Measurements from ENCODE around the gene SGPP1.
"Not testable (repeated sequence)": the region's sequence is repeated elsewhere in the genome, so short reads cannot be mapped to it uniquely, and the experiment has no call there.

Gene SGPP1

DNA sequence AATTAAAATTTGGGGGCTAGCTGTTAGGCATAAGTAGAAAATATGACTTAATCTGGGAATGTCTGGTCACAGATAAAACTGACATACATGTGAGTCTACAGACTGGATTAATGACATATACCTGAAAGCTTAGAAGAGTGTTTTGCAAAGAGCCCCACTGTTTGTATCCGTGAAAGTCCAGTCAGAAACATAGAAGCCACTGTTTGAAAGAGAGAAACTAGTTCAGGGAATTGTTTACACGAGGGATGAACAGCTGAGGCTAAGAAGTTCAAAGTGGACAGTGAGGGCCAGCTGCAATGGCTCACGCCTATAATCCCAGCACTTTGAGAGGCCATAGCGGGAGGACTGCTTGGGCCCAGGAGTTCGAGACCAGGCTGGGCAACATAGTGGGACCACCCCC lies 36.2 kb upstream of the SGPP1 start:
- no peak for DNase-seq (ENCODE audit: low read depth)
- no peak for TF ChIP-seq CTCF (conservative IDR thresholded peaks at IDR 0.05; ENCODE audit: low read depth, low read length)
- H3K4me3 ChIP-seq (ENCODE audit: low read length): no peak overlapping the region

DNA sequence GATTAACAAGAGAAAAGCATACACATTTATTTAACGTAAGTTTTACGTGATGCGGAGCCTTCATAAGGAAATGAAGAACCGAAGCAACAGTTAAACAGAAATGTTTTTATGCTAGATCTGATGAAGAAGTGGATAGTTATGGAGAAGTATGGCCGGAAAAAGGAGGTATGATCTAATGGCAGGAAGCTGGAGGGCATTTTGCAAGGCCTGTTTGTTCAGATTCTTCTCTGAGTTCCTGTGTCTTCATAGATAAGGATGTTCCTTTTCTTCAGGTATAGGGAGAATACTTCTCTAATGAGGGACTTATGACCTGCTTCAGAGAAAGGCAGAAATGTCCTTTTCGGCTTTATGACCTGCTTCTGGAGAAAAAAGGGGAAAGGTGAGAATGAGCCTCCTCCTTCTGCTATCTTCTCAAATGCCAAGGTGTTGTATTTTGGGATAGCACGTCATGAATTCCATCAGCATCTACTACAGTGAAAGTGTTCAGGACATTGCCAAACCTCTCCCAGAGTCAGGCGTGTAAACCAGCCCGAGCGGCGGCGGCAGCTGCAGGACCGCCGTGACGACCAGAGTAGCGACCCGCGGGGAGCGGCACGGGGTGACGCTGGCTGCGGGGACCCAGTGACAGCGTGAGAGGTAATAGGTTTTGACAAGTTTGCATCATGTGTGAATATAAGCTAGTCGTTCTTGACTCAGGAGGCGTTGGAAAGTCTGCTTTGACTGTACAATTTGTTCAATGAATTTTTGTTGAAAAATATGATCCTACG lies 33.7 kb upstream of the SGPP1 start:
- no peak for TF ChIP-seq CTCF (conservative IDR thresholded peaks at IDR 0.05; ENCODE audit: low read depth, low read length)
- H3K4me3 ChIP-seq (ENCODE audit: low read length): no peak overlapping the region
- DNase-seq (ENCODE audit: low read depth): no peak

GRCh38 chr14:63760014-63760413 lies 32.1 kb upstream of the SGPP1 start:
- no peak for TF ChIP-seq CTCF (conservative IDR thresholded peaks at IDR 0.05; ENCODE audit: low read depth, low read length)
- no peak overlapping the region for H3K4me3 ChIP-seq (ENCODE audit: low read length)
- DNase-seq (ENCODE audit: low read depth): no peak

DNA sequence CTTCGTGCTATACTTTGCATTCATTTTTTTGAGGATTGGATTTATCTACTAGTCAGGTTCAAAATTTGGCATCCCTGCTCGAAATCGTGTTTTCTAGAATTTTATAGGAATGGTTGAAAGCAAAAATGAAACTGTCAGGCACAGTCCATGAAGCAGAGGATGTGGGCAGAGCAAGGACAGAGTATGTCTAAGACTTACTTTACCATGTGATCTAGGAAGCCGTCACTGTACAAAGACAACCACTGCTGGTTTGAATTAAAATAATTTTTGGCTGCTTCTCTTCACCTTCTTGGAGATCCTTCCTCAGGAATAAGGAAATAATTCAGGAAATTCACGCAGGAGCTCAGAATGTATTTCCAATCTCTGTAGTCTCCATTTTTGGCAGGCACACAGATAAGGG lies 31.6 kb upstream of the SGPP1 start:
- TF ChIP-seq CTCF (conservative IDR thresholded peaks at IDR 0.05; ENCODE audit: low read depth, low read length): no peak
- DNase-seq (ENCODE audit: low read depth): no peak
- no peak overlapping the region for H3K4me3 ChIP-seq (ENCODE audit: low read length)

DNA sequence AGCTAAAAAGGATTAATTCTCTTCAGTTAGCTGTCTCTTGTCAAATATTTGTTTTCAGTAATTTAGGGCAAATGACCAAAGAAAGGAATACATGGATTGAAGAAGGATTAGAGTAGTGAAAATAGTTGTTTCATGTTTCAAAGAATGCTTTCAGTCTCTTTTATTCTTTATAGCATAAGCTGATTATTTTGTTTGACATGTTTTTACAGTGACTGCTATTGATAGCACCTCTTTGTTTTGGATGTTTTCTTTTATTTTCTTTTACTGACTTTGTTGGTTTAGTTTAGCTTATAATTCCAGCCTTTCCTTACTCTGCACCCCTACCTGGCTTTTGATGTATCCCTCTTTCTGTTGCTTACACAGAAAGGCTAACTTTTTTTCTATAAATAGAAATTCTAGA lies 29.3 kb upstream of the SGPP1 start:
- no peak for DNase-seq (ENCODE audit: low read depth)
- TF ChIP-seq CTCF (conservative IDR thresholded peaks at IDR 0.05; ENCODE audit: low read depth, low read length): no peak
- no peak overlapping the region for H3K4me3 ChIP-seq (ENCODE audit: low read length)

- no peak for DNase-seq (ENCODE audit: low read depth)
- TF ChIP-seq CTCF (conservative IDR thresholded peaks at IDR 0.05; ENCODE audit: low read depth, low read length): no peak
- H3K4me3 ChIP-seq (ENCODE audit: low read length): no peak overlapping the region
Measured at GRCh38 chr14:63752449-63753169, 24.7 kb upstream of the SGPP1 start.

DNA sequence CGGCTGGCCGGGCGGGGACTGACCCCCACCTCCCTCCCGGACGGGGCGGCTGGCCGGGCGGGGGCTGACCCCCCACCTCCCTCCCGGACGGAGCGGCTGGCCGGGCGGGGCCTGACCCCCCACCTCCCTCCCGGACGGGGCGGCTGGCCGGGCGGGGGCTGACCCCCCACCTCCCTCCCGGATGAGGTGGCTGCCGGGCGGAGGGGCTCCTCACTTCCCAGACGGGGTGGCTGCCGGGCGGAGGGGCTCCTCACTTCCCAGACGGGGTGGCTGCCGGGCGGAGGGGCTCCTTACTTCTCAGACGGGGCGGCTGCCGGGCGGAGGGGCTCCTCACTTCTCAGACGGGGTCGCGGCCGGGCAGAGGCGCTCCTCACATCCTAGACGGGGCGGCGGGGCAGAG lies 23.2 kb upstream of the SGPP1 start:
- H3K4me3 ChIP-seq (ENCODE audit: low read length); DNase-seq (ENCODE audit: low read depth): not testable (repeated sequence)
